ENCODE data around the gene HNF4A. TPM values are rescaled to one million over a fixed set of nuclear protein-coding genes. Genes with fewer than 3 reads are reported as not detected.
A peak's percentile ranks its signal among the peaks of the same experiment; 100 is the strongest.

HNF4A gene
- total and polyA plus RNA-seq, 2 of the 13 experiments (the other 11 are each of a cell fraction or from before 2014, with no cell fraction given): 80.9 to 169 TPM

- TF ChIP-seq ZNF616 (CRISPR knock-in tag; IDR thresholded peaks at IDR 0.05; ENCODE audit: low read depth) (no peak), ARNT (IDR thresholded peaks at IDR 0.05) (no peak), FOXC1 (CRISPR knock-in tag; IDR thresholded peaks at IDR 0.05; ENCODE audit: borderline replicate concordance) (0 out of 2 replicates have a peak, but pooled peaks have one; percentile 2), ZNF484 (CRISPR knock-in tag; IDR thresholded peaks at IDR 0.05; ENCODE audit: borderline replicate concordance, low read depth) (no peak), KLF6 (CRISPR knock-in tag; IDR thresholded peaks at IDR 0.05) (no peak), ZBTB1 (CRISPR knock-in tag; IDR thresholded peaks at IDR 0.05; ENCODE audit: borderline replicate concordance) (no peak), ZNF136 (CRISPR knock-in tag; IDR thresholded peaks at IDR 0.05; ENCODE audit: low read depth) (0 out of 2 replicates have a peak, but pooled peaks have one; percentile 24), SNAPC5 (CRISPR knock-in tag; IDR thresholded peaks at IDR 0.05; ENCODE audit: borderline replicate concordance) (no peak), HMGXB3 (CRISPR knock-in tag; IDR thresholded peaks at IDR 0.05; ENCODE audit: borderline replicate concordance) (0 out of 2 replicates have a peak, but pooled peaks have one; percentile 46), DMAP1 (CRISPR knock-in tag; IDR thresholded peaks at IDR 0.05) (no peak), ZNF512 (CRISPR knock-in tag; IDR thresholded peaks at IDR 0.05) (no peak), HOMEZ (CRISPR knock-in tag; IDR thresholded peaks at IDR 0.05; ENCODE audit: low read depth) (no peak), PRPF4 (IDR thresholded peaks at IDR 0.05; ENCODE audit: low read depth, low read length, poor library complexity, severe bottlenecking) (no peak), ZNF720 (CRISPR knock-in tag; IDR thresholded peaks at IDR 0.05) (no peak), ZNF224 (CRISPR knock-in tag; IDR thresholded peaks at IDR 0.05) (no peak), AHR (CRISPR knock-in tag; IDR thresholded peaks at IDR 0.05) (no peak), TIGD3 (CRISPR knock-in tag; IDR thresholded peaks at IDR 0.05; ENCODE audit: borderline replicate concordance) (no peak), ZNF883 (CRISPR knock-in tag; IDR thresholded peaks at IDR 0.05; ENCODE audit: not compliant biosample characterization) (peak; percentile 11), BCL3 (CRISPR knock-in tag; IDR thresholded peaks at IDR 0.05) (0 out of 2 replicates have a peak, but pooled peaks have one; percentile 16)
Observed at GRCh38 chr20:44425923-44426322, 70.4 kb downstream of the HNF4A start (continued).
